GM18909 (cell line): ENCODE measurements around the gene ETV6.
"Not testable (repeated sequence)": the region's sequence is repeated elsewhere in the genome, so short reads cannot be mapped to it uniquely, and the experiment has no call there.

Source experiments
- ATAC-seq: cut with Tn5 transposase; IDR thresholded peaks from one replicate; pipeline ENCODE4 v1.9.1; 2021; ENCODE audit warnings: mild to moderate bottlenecking; ENCODE audit not compliant: unreplicated experiment, poor library complexity

ETV6 gene

GRCh38 chr12:11649413-11650285, at the start of gene ETV6:
ETV6 (plus strand) TSS chr12:11649674; CDS start chr12:11650128, 454 bp downstream.
- peak; percentile 50 for ATAC-seq

DNA sequence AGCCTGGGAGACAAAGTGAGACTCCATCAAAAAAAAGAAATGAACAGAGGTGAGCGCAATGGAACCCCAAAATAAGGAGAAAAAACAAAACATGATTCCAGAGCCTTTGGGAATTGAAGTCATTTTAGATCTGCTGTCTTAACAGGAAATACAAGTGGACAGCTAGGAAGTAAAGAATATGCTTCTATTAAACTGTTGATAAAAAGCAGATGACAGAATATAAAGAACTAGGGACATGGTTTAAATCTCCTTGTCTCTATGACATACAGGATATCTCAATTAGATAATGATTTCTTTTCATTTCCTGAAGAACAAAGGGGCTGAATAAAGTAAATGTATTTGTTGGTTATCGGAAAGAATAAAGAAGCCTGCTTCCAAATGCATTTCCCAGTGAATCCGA, 49.3 kb upstream of the ETV6 start:
- ATAC-seq, result no peak

- ATAC-seq, result no peak
Measured at GRCh38 chr12:11601647-11602046, 47.8 kb upstream of the ETV6 start.

DNA sequence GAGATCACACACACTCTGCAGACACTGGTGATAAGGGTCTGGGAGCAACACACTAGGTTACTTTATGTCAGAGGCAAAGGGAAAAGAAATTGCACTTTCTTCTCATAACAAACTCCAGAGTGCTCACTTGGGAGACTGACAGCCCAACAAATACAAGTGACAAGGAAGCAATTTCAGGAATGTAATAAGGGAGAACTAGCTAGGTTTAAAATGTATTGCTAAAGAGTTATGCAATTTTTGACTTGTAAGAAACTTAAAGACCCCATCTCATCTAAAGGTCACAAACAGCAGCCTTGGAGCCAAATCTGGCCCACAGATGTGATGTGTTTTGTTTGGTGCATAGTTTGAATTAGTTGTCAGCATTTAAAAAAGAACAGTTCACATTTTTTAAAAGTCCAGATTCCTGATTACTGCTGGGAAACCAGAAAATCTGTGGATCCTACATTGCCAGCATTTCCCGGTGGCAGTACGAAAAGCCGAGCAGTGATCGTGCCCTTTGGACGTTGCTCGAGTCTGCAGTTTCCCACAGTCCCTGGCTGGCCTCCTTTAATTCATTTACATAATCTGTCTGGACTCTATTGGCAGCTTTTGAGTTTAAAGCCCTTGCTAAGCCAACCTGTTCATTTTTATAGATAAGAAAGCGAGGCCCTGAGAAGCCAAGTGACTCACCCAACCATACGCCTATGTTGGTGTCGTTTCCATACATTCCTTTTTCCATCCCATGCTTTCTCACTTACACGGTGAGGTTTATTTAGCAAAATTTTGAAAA, 42.0 kb upstream of the ETV6 start:
- ATAC-seq, result no peak

DNA sequence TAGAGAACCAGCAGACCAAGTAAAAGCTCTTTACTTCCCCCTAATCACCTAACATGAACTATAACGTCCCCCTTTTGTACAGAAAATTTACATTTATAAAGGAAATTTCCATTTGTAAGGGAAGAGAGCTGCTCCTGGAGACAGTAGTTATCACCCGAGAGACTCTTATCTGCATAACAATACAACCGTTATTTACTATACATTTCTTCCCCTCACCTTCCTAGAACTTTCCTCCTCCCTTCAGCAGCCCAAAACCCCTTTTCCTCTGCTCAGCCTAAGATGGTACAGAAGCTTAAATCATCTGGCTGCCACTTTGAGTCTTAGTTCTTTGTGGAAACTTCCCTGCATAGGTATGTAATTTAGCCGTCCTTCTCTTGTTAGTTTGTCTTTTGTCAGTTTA, 40.4 kb upstream of the ETV6 start:
- ATAC-seq, result no peak

DNA sequence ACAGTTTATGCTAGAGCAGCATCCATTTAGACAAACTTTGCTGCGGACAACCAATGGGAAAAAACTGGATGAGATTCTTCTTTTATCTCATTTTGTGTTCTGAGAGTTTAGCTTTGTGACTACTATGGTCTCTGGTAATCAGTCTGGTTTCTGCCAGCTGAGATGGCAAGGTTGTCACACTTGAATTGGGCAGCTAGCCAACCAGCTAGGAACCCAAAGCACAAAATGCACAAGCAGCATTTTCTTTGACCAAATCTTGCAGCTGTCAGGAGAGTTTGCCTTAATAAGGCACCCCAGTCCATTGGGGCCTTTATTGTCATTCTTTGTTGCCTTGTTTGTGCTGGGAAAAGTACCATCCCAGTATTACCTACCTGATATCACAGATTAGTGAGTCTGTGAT, 34.0 kb upstream of the ETV6 start:
- no peak for ATAC-seq

DNA sequence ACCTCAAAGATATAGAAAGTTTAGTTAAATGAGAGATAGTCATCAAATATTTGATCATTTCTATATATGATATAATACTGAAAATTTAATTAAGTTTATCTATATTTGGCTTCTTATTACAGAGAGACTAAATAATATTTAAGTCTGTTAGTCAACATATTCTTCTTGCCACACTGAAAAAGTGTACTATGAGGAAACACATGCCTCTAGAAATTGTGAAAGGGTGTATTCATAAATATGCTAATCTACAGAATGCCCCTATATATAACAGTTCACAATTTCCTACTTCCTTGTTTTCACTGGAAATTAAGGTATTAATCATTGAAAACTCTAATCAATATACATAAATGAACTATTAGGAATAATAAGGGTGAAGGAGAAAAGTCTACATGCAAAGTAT, 31.4 kb upstream of the ETV6 start:
- ATAC-seq, result no peak

DNA sequence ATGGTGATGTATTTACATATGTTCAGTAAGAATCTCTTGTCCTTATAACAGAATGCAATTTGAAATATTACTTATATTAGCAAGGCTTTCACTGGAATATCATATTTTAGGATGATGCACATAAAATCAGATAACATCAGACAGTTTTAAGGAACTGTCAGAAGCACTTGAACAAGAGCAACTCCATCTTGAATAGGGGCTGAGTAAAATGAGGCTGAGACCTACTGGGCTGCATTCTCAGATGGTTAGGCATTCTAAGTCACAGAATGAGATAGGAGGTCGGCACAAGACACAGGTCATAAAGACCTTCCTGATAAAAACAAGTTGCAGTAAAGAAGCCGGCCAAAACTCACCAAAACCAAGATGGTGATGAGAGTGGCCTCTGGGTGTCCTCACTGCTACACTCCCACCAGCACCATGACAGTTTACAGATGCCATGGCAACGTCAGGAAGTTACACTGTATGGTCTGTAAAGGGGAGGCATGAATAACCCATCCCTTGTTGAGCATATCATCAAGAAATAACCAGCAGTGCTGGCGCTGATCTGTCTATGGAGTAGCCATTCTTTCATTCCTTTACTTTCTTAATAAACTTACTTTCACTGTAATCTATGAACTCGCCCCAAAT, 27.6 kb upstream of the ETV6 start:
- no peak for ATAC-seq

- ATAC-seq, result no peak
Measured at GRCh38 chr12:11622876-11623281, 26.6 kb upstream of the ETV6 start.

DNA sequence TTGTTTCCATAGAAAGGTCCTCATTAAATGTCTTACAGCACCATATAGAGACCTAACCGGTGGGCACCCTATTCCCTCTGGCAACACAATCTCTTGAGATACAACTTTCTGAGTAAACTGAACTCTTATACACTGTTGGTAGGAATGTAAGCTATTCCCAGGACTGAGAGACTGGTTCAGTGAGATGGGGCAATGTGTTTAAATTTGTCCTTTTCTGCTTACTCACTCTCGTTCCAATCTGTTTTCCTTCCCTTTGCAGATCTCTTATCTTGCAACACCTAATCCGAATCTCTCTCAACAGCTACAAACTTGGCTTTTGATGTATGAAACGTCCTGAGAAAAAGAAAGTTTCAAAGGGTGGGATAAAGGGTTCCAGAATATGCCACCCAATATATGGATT, 26.1 kb upstream of the ETV6 start:
- no peak for ATAC-seq

- no peak for ATAC-seq
Measured at GRCh38 chr12:11624116-11624515, 25.4 kb upstream of the ETV6 start.

- ATAC-seq, result not testable (repeated sequence)
Measured at GRCh38 chr12:11627709-11628108, 21.8 kb upstream of the ETV6 start.

GRCh38 chr12:11628353-11628752, 21.1 kb upstream of the ETV6 start:
- ATAC-seq, result no peak

DNA sequence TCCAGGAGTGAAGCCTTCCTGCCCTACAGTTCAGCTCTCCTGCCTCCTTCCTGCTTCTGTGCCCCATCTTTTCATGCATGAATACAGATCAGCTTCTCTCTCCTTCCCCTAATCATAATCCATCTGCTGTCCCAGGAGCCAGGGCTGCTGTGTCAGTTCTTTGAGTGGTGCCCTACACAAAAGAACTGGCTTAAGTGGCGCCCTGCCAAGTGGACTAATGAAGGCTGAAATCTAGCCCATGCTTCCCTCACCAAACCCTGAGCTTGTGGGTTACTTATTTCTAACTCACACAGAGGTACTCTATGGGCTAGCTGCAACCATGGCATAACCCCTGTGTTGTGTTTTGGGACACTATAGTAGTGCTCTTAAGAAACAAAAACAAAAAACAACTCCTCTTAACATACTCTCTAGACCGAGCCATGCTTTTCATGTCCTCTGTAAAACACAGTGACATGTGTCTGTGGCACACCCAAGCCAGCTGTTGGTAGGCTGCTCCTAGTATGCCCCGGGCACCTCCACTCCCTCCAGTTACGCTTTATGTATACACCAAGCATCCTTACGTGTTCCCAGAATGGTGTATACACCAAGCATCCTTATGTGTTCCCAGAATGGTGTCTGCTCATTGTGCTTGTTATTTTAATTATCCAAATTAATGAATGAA, 19.3 kb upstream of the ETV6 start:
- ATAC-seq, result no peak

- no peak for ATAC-seq
Measured at GRCh38 chr12:11631288-11631687, 18.2 kb upstream of the ETV6 start.

- not testable (repeated sequence) for ATAC-seq
Measured at GRCh38 chr12:11631881-11632280, 17.6 kb upstream of the ETV6 start.

GRCh38 chr12:11633968-11634367, 15.5 kb upstream of the ETV6 start:
- no peak for ATAC-seq

DNA sequence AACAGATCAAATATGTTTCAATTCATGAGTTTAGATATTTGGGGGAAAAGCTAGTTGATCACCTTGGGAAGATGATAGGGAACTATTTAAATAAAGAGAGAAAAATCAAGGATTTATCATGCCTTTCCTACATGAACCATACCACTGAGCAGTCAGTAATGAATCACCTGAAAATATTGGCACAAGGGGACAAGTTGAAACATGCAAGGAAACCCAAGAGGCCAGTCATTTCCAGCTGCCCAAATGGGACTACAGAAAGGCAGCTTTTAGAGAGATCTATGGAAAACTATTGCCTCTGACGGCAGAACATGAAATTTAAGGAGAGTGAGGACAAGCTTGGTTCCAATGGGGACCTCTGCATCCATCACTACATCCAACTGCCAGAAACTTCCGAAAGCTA, 14.1 kb upstream of the ETV6 start:
- ATAC-seq, result no peak

- ATAC-seq, result no peak
Measured at GRCh38 chr12:11638315-11638916, 11.1 kb upstream of the ETV6 start.

GRCh38 chr12:11639454-11639853, 10.0 kb upstream of the ETV6 start:
- no peak for ATAC-seq
